ENCODE measurements around the gene GHR. TPM values are rescaled to one million over a fixed set of nuclear protein-coding genes. Genes with fewer than 3 reads are reported as not detected.
A peak's percentile ranks its signal among the peaks of the same experiment; 100 is the strongest.

GHR gene
- 0.15 TPM for total RNA-seq (2013)
- polyA plus RNA-seq, result not detected
- polyA minus RNA-seq, result not detected in 2 replicates
- total RNA-seq, result 0 to 4.2 (median 0.12) reads per million in 11 experiments

DNA sequence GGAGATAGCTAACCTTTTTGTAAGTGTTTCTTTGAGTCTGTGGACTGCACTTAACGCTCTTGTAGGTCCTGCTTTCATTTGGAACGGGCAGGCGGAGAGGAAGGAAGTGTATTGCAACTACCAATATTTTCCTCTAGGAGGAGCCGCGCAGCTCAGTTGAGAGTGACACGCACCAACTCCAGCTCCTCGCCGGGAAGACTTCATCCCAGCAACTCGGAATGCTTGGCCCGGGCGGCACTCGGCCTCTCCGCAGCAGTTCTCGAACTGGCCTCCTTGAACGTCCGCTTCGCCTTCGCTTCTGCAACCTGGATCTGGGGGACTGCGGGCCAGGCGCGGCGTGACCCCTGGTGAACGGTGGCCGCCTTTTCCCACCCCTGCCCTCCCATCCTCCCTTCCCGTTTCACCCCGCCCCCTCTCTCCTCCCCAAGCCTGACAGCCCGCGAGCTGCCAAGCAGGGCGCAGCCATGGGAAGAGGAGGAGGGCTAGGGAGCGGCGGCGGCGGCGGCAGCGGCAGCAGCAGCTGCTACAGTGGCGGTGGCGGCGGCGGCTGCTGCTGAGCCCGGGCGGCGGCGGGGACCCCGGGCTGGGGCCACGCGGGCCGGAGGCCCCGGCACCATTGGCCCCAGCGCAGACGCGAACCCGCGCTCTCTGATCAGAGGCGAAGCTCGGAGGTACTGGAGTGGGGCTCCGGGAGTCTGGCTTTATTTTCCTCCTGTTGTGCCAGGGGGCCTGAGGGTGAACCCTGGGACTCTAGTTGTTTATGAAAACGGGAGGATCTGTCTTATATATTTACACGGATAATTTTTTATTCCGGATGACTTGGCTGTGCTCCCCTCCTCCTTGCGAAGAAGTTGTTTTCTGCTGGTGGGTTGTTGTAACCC lies at the start of gene GHR:
Gene GHR (plus strand): TSS at position 155 of the 881 bp plus-strand sequence. CDS start 142,436 bp downstream, outside the sequence.
- Histone ChIP-seq H3K36me3 (replicated peaks in 1 of 2; ENCODE audit: control insufficient read depth in 1 of 2, insufficient read depth in 2 of 2, low read length in 2 of 2) (no peaks in the 10 kb centered on the region), H3K9ac (ENCODE audit: insufficient read depth, low read length, poor library complexity, severe bottlenecking) (peak within 1 kb of the TSS; percentile 15), H3K4me1 (ENCODE audit: control insufficient read depth in 1 of 2, insufficient read depth in 2 of 2, low read length in 2 of 2) (peaks cover 7 to 13% of the 10 kb centered on the region in 2 donors), H4K20me1 (ENCODE audit: insufficient read depth, low read length) (no peaks in the 10 kb centered on the region), H3K79me2 (ENCODE audit: insufficient read depth, low read length) (no peaks in the 10 kb centered on the region), H3K4me2 (replicated peaks; ENCODE audit: extremely low read depth, low read length, poor library complexity, severe bottlenecking) (peak within 1 kb of the TSS; percentile 73), H3K4me3 (replicated peaks in 1 of 3; ENCODE audit: low read depth in 2 of 3, low read length in 3 of 3) (peak within 1 kb of the TSS in 2 of 3 experiments; percentile 26 to 69), H3K9me3 (replicated peaks in 1 of 2; ENCODE audit: control insufficient read depth in 1 of 2, insufficient read depth in 1 of 2, low read length in 2 of 2) (peaks cover 0 to 6% of the 10 kb centered on the region in 2 donors), H3K27me3 (ENCODE audit: control insufficient read depth in 2 of 2, insufficient read depth in 2 of 2, low read length in 2 of 2) (peaks cover 22 to 37% of the 10 kb centered on the region in 2 donors), H3K27ac (ENCODE audit: low read depth in 1 of 2, low read length in 2 of 2) (no peak within 1 kb of the TSS), H2AFZ (ENCODE audit: insufficient read depth, low read depth, low read length, poor library complexity, severe bottlenecking) (peak within 1 kb of the TSS; percentile 67)
- peak; percentile 62 for TF ChIP-seq CTCF (IDR thresholded peaks at IDR 0.05)
- Mint-ChIP-seq H3K27me3 (ENCODE audit: low read depth in 3 of 3) (peaks cover 2 to 17% (median 6%) of the 10 kb centered on the region in 3 donors), H3K9me3 (peaks cover 0 to 5% (median 2%) of the 10 kb centered on the region in 7 donors), H3K36me3 (peaks cover 0 to 2% of the 10 kb centered on the region in 2 donors), H3K27ac (no peak within 1 kb of the TSS), H3K4me3 (no peak within 1 kb of the TSS), H3K4me1 (no peaks in the 10 kb centered on the region)
- peak; percentile 2 to 19 (median 4) for DNase-seq
- intact Hi-C loops (cut with micrococcal nuclease), result no loop called here
- 0% methylated on average over 40 of the region's 60 CpGs for WGBS (ENCODE audit: insufficient coverage)

DNA sequence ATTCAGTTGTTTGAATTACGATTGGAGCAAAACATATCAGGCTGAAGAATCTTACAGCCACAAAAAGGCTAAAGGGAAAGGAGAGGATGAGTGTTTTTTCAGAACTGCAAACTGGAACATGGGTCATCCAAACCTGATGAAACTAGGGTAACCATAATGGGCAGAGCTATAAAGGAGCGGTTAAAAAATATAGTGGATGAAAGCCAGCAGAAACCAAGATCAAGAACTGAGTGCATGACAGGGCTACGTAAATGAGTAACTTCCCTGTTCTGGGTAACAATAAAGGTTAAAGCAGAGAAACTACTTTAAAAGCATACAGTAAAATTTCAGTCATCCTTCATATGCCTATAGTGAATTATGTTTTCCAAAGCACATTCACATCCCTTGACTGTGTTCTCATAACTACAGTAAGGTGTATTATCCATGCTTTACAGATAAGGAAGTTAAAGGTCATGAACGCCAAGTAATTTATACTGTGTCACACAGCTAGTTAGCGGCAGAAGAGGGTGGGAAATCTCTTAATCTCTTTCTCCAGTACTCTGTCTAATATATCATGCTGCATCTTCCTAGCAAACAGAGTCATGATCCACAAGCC lies 48.5 kb upstream of the GHR start:
- no peaks in the 10 kb centered on the region for H3K4me1 ChIP-seq (ENCODE audit: control insufficient read depth in 1 of 2, insufficient read depth in 2 of 2, low read length in 2 of 2)
- Mint-ChIP-seq H3K4me3 (no peak overlapping the region), H3K4me1 (no peaks in the 10 kb centered on the region), H3K36me3 (no peaks in the 10 kb centered on the region), H3K9me3 (peaks cover 0 to 10% (median 2%) of the 10 kb centered on the region in 7 donors), H3K27me3 (ENCODE audit: low read depth in 3 of 3) (peaks cover 0 to 1% (median under 1%) of the 10 kb centered on the region in 3 donors), H3K27ac (no peak overlapping the region)
- no peak for TF ChIP-seq CTCF (IDR thresholded peaks at IDR 0.05)
- DNase-seq, result no peak
- H4K20me1 ChIP-seq (ENCODE audit: insufficient read depth, low read length), result no peaks in the 10 kb centered on the region
- no peaks in the 10 kb centered on the region for H3K27me3 ChIP-seq (ENCODE audit: control insufficient read depth in 2 of 2, insufficient read depth in 2 of 2, low read length in 2 of 2)
- H3K27ac ChIP-seq (ENCODE audit: low read depth in 1 of 2, low read length in 2 of 2), result no peak overlapping the region
- no peak overlapping the region for H3K4me3 ChIP-seq (replicated peaks in 1 of 3; ENCODE audit: low read depth in 2 of 3, low read length in 3 of 3)
- H2AFZ ChIP-seq (ENCODE audit: insufficient read depth, low read depth, low read length, poor library complexity, severe bottlenecking), result no peak overlapping the region
- no peaks in the 10 kb centered on the region for H3K9me3 ChIP-seq (replicated peaks in 1 of 2; ENCODE audit: control insufficient read depth in 1 of 2, insufficient read depth in 1 of 2, low read length in 2 of 2)
- no peak overlapping the region for H3K9ac ChIP-seq (ENCODE audit: insufficient read depth, low read length, poor library complexity, severe bottlenecking)
- H3K79me2 ChIP-seq (ENCODE audit: insufficient read depth, low read length), result no peaks in the 10 kb centered on the region
- 100% methylated on average over 2 of the region's 5 CpGs for WGBS (ENCODE audit: insufficient coverage)
- intact Hi-C loops (cut with micrococcal nuclease), result no loop called here
- H3K36me3 ChIP-seq (replicated peaks in 1 of 2; ENCODE audit: control insufficient read depth in 1 of 2, insufficient read depth in 2 of 2, low read length in 2 of 2), result no peaks in the 10 kb centered on the region
- H3K4me2 ChIP-seq (replicated peaks; ENCODE audit: extremely low read depth, low read length, poor library complexity, severe bottlenecking), result no peak overlapping the region
